GM12892 (cell line): ENCODE measurements around the gene OOSP1.

Source experiments
- POLR2AphosphoS5 ChIP-seq: IDR thresholded peaks from 2 replicates; pipeline ENCODE4 v1.6.1; 2011; ENCODE audit warnings: low read depth, low read length, control low read depth
- TAF1 ChIP-seq: IDR thresholded peaks from 2 replicates; pipeline ENCODE4 v1.6.1; 2011; ENCODE audit warnings: low read depth, mild to moderate bottlenecking, control low read depth, low read length, borderline replicate concordance

GRCh38 chr11:59931688-59932087, 6.5 kb upstream of the OOSP1 start:
- no peak for TF ChIP-seq TAF1
- TF ChIP-seq POLR2AphosphoS5 = no peak
